ENCODE results near the gene MRPS10. TPM values are rescaled to one million over a fixed set of nuclear protein-coding genes. Genes with fewer than 3 reads are reported as not detected.
A peak's percentile ranks its signal among the peaks of the same experiment; 100 is the strongest.

The MRPS10 gene
- total RNA-seq, 1 donor: 52.5 TPM

GRCh38 chr6:42239736-42240375 lies 22.2 kb upstream of the MRPS10 start:
- Histone ChIP-seq H2AFZ (ENCODE audit: low read length) (peak overlapping the region; percentile 72), H3K9me3 (ENCODE audit: low read depth, low read length) (no peaks in the 10 kb centered on the region), H3K27me3 (ENCODE audit: insufficient read depth, low read length) (no peaks in the 10 kb centered on the region), H3K36me3 (ENCODE audit: insufficient read depth, low read length) (peaks cover 11% of the 10 kb centered on the region), H3K27ac (ENCODE audit: low read depth, low read length) (peak overlapping the region; percentile 62), H3K4me2 (ENCODE audit: insufficient read depth, low read length) (peak overlapping the region; percentile 30), H4K20me1 (ENCODE audit: insufficient read depth, low read length) (no peaks in the 10 kb centered on the region), H3K4me1 (ENCODE audit: insufficient read depth, low read length) (peaks cover 18% of the 10 kb centered on the region), H3K79me2 (ENCODE audit: insufficient read depth, low read length) (no peaks in the 10 kb centered on the region), H3K4me3 (ENCODE audit: insufficient read depth, low read length) (peak overlapping the region; percentile 11)
- peak; percentile 91 for DNase-seq (ENCODE audit: insufficient read length, low spot score, missing footprints)
- TF ChIP-seq CTCF (IDR thresholded peaks at IDR 0.05; ENCODE audit: extremely low read depth, low read depth, low read length): no peak

GRCh38 chr6:42239333-42239732 lies 21.7 kb upstream of the MRPS10 start:
- H3K27me3 ChIP-seq (ENCODE audit: insufficient read depth, low read length): no peaks in the 10 kb centered on the region
- peak overlapping the region; percentile 62 for H3K27ac ChIP-seq (ENCODE audit: low read depth, low read length)
- no peak for TF ChIP-seq CTCF (IDR thresholded peaks at IDR 0.05; ENCODE audit: extremely low read depth, low read depth, low read length)
- no peaks in the 10 kb centered on the region for H4K20me1 ChIP-seq (ENCODE audit: insufficient read depth, low read length)
- peak overlapping the region; percentile 30 for H3K4me2 ChIP-seq (ENCODE audit: insufficient read depth, low read length)
- H3K4me3 ChIP-seq (ENCODE audit: insufficient read depth, low read length): no peak overlapping the region
- peaks cover 18% of the 10 kb centered on the region for H3K4me1 ChIP-seq (ENCODE audit: insufficient read depth, low read length)
- peak overlapping the region; percentile 72 for H2AFZ ChIP-seq (ENCODE audit: low read length)
- peak; percentile 67 for DNase-seq (ENCODE audit: insufficient read length, low spot score, missing footprints)
- no peaks in the 10 kb centered on the region for H3K79me2 ChIP-seq (ENCODE audit: insufficient read depth, low read length)
- no peaks in the 10 kb centered on the region for H3K9me3 ChIP-seq (ENCODE audit: low read depth, low read length)
- peaks cover 6% of the 10 kb centered on the region for H3K36me3 ChIP-seq (ENCODE audit: insufficient read depth, low read length)

GRCh38 chr6:42237857-42238256 lies 20.2 kb upstream of the MRPS10 start:
- H3K4me3 ChIP-seq (ENCODE audit: insufficient read depth, low read length): no peak overlapping the region
- H3K79me2 ChIP-seq (ENCODE audit: insufficient read depth, low read length): no peaks in the 10 kb centered on the region
- no peak overlapping the region for H3K4me2 ChIP-seq (ENCODE audit: insufficient read depth, low read length)
- peaks cover 6% of the 10 kb centered on the region for H3K36me3 ChIP-seq (ENCODE audit: insufficient read depth, low read length)
- no peak overlapping the region for H3K27ac ChIP-seq (ENCODE audit: low read depth, low read length)
- no peaks in the 10 kb centered on the region for H4K20me1 ChIP-seq (ENCODE audit: insufficient read depth, low read length)
- DNase-seq (ENCODE audit: insufficient read length, low spot score, missing footprints): peak; percentile 61
- no peaks in the 10 kb centered on the region for H3K9me3 ChIP-seq (ENCODE audit: low read depth, low read length)
- H3K27me3 ChIP-seq (ENCODE audit: insufficient read depth, low read length): no peaks in the 10 kb centered on the region
- peaks cover 18% of the 10 kb centered on the region for H3K4me1 ChIP-seq (ENCODE audit: insufficient read depth, low read length)
- no peak for TF ChIP-seq CTCF (IDR thresholded peaks at IDR 0.05; ENCODE audit: extremely low read depth, low read depth, low read length)
- H2AFZ ChIP-seq (ENCODE audit: low read length): no peak overlapping the region

- H3K4me1 ChIP-seq (ENCODE audit: insufficient read depth, low read length): peaks cover 18% of the 10 kb centered on the region
- TF ChIP-seq CTCF (IDR thresholded peaks at IDR 0.05; ENCODE audit: extremely low read depth, low read depth, low read length): no peak
- no peaks in the 10 kb centered on the region for H3K79me2 ChIP-seq (ENCODE audit: insufficient read depth, low read length)
- H4K20me1 ChIP-seq (ENCODE audit: insufficient read depth, low read length): no peaks in the 10 kb centered on the region
- no peaks in the 10 kb centered on the region for H3K36me3 ChIP-seq (ENCODE audit: insufficient read depth, low read length)
- H3K9me3 ChIP-seq (ENCODE audit: low read depth, low read length): no peaks in the 10 kb centered on the region
- H3K27ac ChIP-seq (ENCODE audit: low read depth, low read length): no peak overlapping the region
- no peaks in the 10 kb centered on the region for H3K27me3 ChIP-seq (ENCODE audit: insufficient read depth, low read length)
- no peak overlapping the region for H3K4me3 ChIP-seq (ENCODE audit: insufficient read depth, low read length)
- no peak overlapping the region for H2AFZ ChIP-seq (ENCODE audit: low read length)
- DNase-seq (ENCODE audit: insufficient read length, low spot score, missing footprints): peak; percentile 8
- no peak overlapping the region for H3K4me2 ChIP-seq (ENCODE audit: insufficient read depth, low read length)
These were observed 19.2 kb upstream of the MRPS10 start for GRCh38 chr6:42236682-42237473.

Measured in osteoblast (primary cell).